ENCODE data around the gene FHDC1.
A peak's percentile ranks its signal among the peaks of the same experiment; 100 is the strongest.

Gene FHDC1

GRCh38 chr4:152983774-152984411, 47.8 kb downstream of the FHDC1 start:
- no peak for DNase-seq

GRCh38 chr4:152988721-152989553, 52.8 kb downstream of the FHDC1 start:
- peak; percentile 1 for DNase-seq

GRCh38 chr4:152989554-152989970, 53.4 kb downstream of the FHDC1 start:
- no peak for DNase-seq

GRCh38 chr4:152990471-152991131, 54.5 kb downstream of the FHDC1 start:
- DNase-seq: no peak

- DNase-seq: no peak
Measured at GRCh38 chr4:152991398-152991797, 55.3 kb downstream of the FHDC1 start.

- DNase-seq: peak; percentile 5
Measured at GRCh38 chr4:152992027-152992426, 55.9 kb downstream of the FHDC1 start.

GRCh38 chr4:152992466-152992865, 56.3 kb downstream of the FHDC1 start:
- DNase-seq: no peak

GRCh38 chr4:152994038-152994437, 57.9 kb downstream of the FHDC1 start:
- DNase-seq: no peak

GRCh38 chr4:152996111-152996571, 60.0 kb downstream of the FHDC1 start:
- no peak for DNase-seq

- no peak for DNase-seq
Measured at GRCh38 chr4:152996672-152997071, 60.5 kb downstream of the FHDC1 start.

GRCh38 chr4:152997288-152997687, 61.2 kb downstream of the FHDC1 start:
- DNase-seq: no peak

GRCh38 chr4:152997771-152998487, 61.8 kb downstream of the FHDC1 start:
- no peak for DNase-seq

- DNase-seq: no peak
Measured at GRCh38 chr4:152998861-152999260, 62.7 kb downstream of the FHDC1 start.

GRCh38 chr4:152999346-153000075, 63.4 kb downstream of the FHDC1 start:
- DNase-seq: no peak

- no peak for DNase-seq
Measured at GRCh38 chr4:153000076-153000420, 63.9 kb downstream of the FHDC1 start.

- no peak for DNase-seq
Measured at GRCh38 chr4:153001626-153002025, 65.5 kb downstream of the FHDC1 start.

- no peak for DNase-seq
Measured at GRCh38 chr4:153002110-153002509, 66.0 kb downstream of the FHDC1 start.

GRCh38 chr4:153004081-153004850, 68.1 kb downstream of the FHDC1 start:
- DNase-seq: no peak

- DNase-seq: no peak
Measured at GRCh38 chr4:153005899-153006381, 69.8 kb downstream of the FHDC1 start.

- DNase-seq: no peak
Measured at GRCh38 chr4:153008578-153009199, 72.6 kb downstream of the FHDC1 start.

GRCh38 chr4:153010146-153010545, 74.0 kb downstream of the FHDC1 start:
- DNase-seq: no peak
